HepG2 (cell line): ENCODE data around the gene SYCE3. TPM values are rescaled to one million over a fixed set of nuclear protein-coding genes. Genes with fewer than 3 reads are reported as not detected.

ENCODE experiments used
- AGO1 ChIP-seq: fragments of 200-400 bp; formaldehyde crosslinking; IDR thresholded peaks from 2 replicates; pipeline ENCODE4 v1.6.1; 2017; ENCODE audit warnings: mild to moderate bottlenecking, low read depth, low read length, moderate library complexity; ENCODE audit not compliant: poor library complexity, severe bottlenecking
- FOXK2 ChIP-seq: fragments of 450-650 bp; IDR thresholded peaks from 2 replicates; pipeline ENCODE4 v1.6.1; 2016
- HNF4G ChIP-seq, 2 experiments: sonication (generic) in 1 of 2; formaldehyde crosslinking in 1 of 2; IDR thresholded peaks; 2 replicates each; pipeline versions ENCODE4 v1.4.0 to v1.6.1; 2011 to 2020; ENCODE audit warnings: borderline replicate concordance in 2 of 2, low read depth in 2 of 2, mild to moderate bottlenecking in 2 of 2, low read length in 1 of 2, missing genetic modification reagents in 1 of 2, moderate library complexity in 1 of 2
- HNRNPL ChIP-seq: fragments of 200-400 bp; formaldehyde crosslinking; IDR thresholded peaks from 2 replicates; pipeline ENCODE4 v1.6.1; 2017; ENCODE audit warnings: mild to moderate bottlenecking, low read depth, low read length
- RFXAP ChIP-seq: sonication (generic); formaldehyde crosslinking; IDR thresholded peaks from 2 replicates; pipeline ENCODE4 v1.4.0; 2020; ENCODE audit warnings: missing genetic modification reagents, borderline replicate concordance
- SALL2 ChIP-seq: sonication (generic); formaldehyde crosslinking; IDR thresholded peaks from 2 replicates; pipeline ENCODE4 v1.8.1; 2023; ENCODE audit warnings: mild to moderate bottlenecking, missing genetic modification reagents, inconsistent platforms
- SIN3B ChIP-seq: fragments of 150-350 bp; IDR thresholded peaks from 2 replicates; pipeline ENCODE4 v1.6.1; 2014; ENCODE audit warnings: low read length
- SOX6 ChIP-seq, 2 experiments: fragments of 450-650 bp in 1 of 2; sonication (generic) in 1 of 2; formaldehyde crosslinking in 1 of 2; IDR thresholded peaks; 2 replicates each; pipeline versions ENCODE4 v1.4.0 to v1.6.1; 2017 to 2020; ENCODE audit warnings: antibody characterized with exemption in 1 of 2, mild to moderate bottlenecking in 1 of 2, missing genetic modification reagents in 1 of 2
- THAP11 ChIP-seq: IDR thresholded peaks from 2 replicates; pipeline ENCODE4 v1.6.1; 2016; ENCODE audit warnings: missing biosample characterization, missing genetic modification reagents
- ZKSCAN5 ChIP-seq: sonication (generic); formaldehyde crosslinking; IDR thresholded peaks from 2 replicates; pipeline ENCODE4 v1.5.1; 2020; ENCODE audit warnings: mild to moderate bottlenecking, missing genetic modification reagents
- ZNF10 ChIP-seq: sonication (generic); formaldehyde crosslinking; IDR thresholded peaks from 2 replicates; pipeline ENCODE4 v1.4.0; 2020; ENCODE audit warnings: mild to moderate bottlenecking, low read depth, missing genetic modification reagents, borderline replicate concordance
- ZNF225 ChIP-seq: sonication (generic); formaldehyde crosslinking; IDR thresholded peaks from 2 replicates; pipeline ENCODE4 v1.4.0; 2020; ENCODE audit warnings: mild to moderate bottlenecking, missing genetic modification reagents
- ZNF331 ChIP-seq: sonication (generic); formaldehyde crosslinking; IDR thresholded peaks from 2 replicates; pipeline ENCODE4 v1.4.0; 2020; ENCODE audit warnings: missing genetic modification reagents
- ZNF337 ChIP-seq: sonication (generic); formaldehyde crosslinking; IDR thresholded peaks from 2 replicates; pipeline ENCODE4 v1.5.1; 2020; ENCODE audit warnings: missing genetic modification reagents, low read depth, mild to moderate bottlenecking, borderline replicate concordance
- ZNF644 ChIP-seq: IDR thresholded peaks from 2 replicates; pipeline ENCODE4 v1.6.1; 2016; ENCODE audit warnings: low read depth
- ZNF660 ChIP-seq: sonication (generic); formaldehyde crosslinking; IDR thresholded peaks from 2 replicates; pipeline ENCODE4 v1.5.1; 2020; ENCODE audit warnings: mild to moderate bottlenecking, low read depth, missing genetic modification reagents, borderline replicate concordance
- ZNF768 ChIP-seq: sonication (generic); formaldehyde crosslinking; IDR thresholded peaks from 2 replicates; pipeline ENCODE4 v1.4.0; 2020; ENCODE audit warnings: missing genetic modification reagents
- ZNF841 ChIP-seq: sonication (generic); formaldehyde crosslinking; IDR thresholded peaks from 2 replicates; pipeline ENCODE4 v1.8.1; 2023; ENCODE audit warnings: missing genetic modification reagents, borderline replicate concordance
- ZNF878 ChIP-seq: sonication (generic); formaldehyde crosslinking; IDR thresholded peaks from 2 replicates; pipeline ENCODE4 v1.8.1; 2023; ENCODE audit warnings: mild to moderate bottlenecking, missing genetic modification reagents, moderate library complexity
- ZNF891 ChIP-seq: sonication (generic); formaldehyde crosslinking; IDR thresholded peaks from 2 replicates; pipeline ENCODE4 v1.5.0; 2020; ENCODE audit warnings: mild to moderate bottlenecking, missing genetic modification reagents
- ZSCAN30 ChIP-seq: sonication (generic); formaldehyde crosslinking; IDR thresholded peaks from 2 replicates; pipeline ENCODE4 v1.5.0; 2020; ENCODE audit warnings: mild to moderate bottlenecking, missing genetic modification reagents
- polyA plus RNA-seq, 8 experiments: library from polyadenylated mRNA; depleted of rRNA in 3 of 8; stranded (reverse) in 7 of 8; unstranded in 1 of 8; fragments of >200 nt; fragmentation: Illumina TruSeq in 4 of 8; extraction: Trizol in 4 of 8; gene quantifications; 2 replicates each; pipeline versions ENCODE4 v1.2.1 to v1.2.3, GENCODE V29; 2011 to 2016; ENCODE audit warnings: low read depth in 4 of 8, missing spikeins in 1 of 8, mixed read lengths in 1 of 8; ENCODE audit not compliant: insufficient read depth in 1 of 8
- total RNA-seq, 5 experiments: library from RNA; depleted of rRNA; stranded (reverse); fragments of >200 nt; fragmentation: Illumina TruSeq; extraction: Trizol; gene quantifications; 2 replicates each; pipeline ENCODE4 v1.2.3, GENCODE V29; 2016; ENCODE audit warnings: low read depth in 1 of 5
- TF ChIP-seq, protein P1 (sequence below): sonication (generic); formaldehyde crosslinking; IDR thresholded peaks from 2 replicates; pipeline ENCODE4 v1.4.0; 2020; ENCODE audit warnings: missing genetic modification reagents, borderline replicate concordance
- TF ChIP-seq, protein P2 (sequence below): sonication (generic); formaldehyde crosslinking; IDR thresholded peaks from 2 replicates; pipeline ENCODE4 v1.4.0; 2020; ENCODE audit warnings: mild to moderate bottlenecking, missing genetic modification reagents
- TF ChIP-seq, protein P3 (sequence below): IDR thresholded peaks from 2 replicates; pipeline ENCODE4 v1.6.1; 2012; ENCODE audit warnings: inconsistent platforms
- TF ChIP-seq, protein P4 (sequence below): sonication (generic); formaldehyde crosslinking; IDR thresholded peaks from 2 replicates; pipeline ENCODE4 v1.5.1; 2020; ENCODE audit warnings: missing genetic modification reagents, mild to moderate bottlenecking, borderline replicate concordance

The SYCE3 gene
- total and polyA plus RNA-seq, 2 of the 13 experiments (the other 11 are each of a cell fraction or from before 2014, with no cell fraction given), result not detected

DNA sequence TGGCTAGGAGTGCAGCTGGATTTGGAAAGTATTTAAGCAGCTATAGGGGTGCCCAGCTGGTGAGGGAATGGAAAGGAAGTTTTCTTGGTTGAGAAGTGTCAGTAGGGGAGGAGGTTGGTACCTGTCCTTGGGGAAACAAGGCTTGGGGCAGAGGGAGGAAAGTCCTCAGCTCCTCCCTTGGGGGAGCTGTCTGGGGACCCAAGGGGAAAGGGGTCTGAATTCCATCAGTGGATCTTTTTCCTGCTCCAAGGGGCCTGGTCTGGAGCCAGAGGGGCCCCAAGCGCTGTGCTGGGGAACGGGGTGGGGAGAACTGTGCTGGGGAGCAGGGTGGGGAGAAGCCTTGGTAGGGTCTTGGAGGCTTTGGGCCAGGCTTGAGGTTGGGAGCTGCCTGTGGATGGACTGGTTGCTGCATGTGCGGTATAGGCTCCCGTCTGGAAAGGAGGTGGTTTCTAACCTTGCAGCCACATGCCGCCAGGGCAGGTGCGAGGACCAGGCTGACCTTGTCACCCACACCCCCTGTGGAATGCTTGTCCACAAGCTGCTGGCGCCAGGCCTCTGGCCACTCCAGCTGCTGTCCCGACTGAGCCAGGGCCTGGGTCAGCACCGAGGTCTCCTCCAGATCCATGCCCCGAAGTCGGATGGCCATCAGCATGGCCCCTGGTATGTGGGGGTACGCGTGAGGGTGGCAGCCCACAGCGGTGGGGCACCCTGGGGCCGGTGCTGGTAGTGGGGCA, 33.9 kb downstream of the SYCE3 start (continued):
- TF ChIP-seq SOX6 (IDR thresholded peaks at IDR 0.05), result no peak
- no peak for TF ChIP-seq SOX6 (CRISPR knock-in tag; IDR thresholded peaks at IDR 0.05)
- TF ChIP-seq, protein P1, sequence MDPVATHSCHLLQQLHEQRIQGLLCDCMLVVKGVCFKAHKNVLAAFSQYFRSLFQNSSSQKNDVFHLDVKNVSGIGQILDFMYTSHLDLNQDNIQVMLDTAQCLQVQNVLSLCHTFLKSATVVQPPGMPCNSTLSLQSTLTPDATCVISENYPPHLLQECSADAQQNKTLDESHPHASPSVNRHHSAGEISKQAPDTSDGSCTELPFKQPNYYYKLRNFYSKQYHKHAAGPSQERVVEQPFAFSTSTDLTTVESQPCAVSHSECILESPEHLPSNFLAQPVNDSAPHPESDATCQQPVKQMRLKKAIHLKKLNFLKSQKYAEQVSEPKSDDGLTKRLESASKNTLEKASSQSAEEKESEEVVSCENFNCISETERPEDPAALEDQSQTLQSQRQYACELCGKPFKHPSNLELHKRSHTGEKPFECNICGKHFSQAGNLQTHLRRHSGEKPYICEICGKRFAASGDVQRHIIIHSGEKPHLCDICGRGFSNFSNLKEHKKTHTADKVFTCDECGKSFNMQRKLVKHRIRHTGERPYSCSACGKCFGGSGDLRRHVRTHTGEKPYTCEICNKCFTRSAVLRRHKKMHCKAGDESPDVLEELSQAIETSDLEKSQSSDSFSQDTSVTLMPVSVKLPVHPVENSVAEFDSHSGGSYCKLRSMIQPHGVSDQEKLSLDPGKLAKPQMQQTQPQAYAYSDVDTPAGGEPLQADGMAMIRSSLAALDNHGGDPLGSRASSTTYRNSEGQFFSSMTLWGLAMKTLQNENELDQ (CRISPR knock-in tag), result no peak
- TF ChIP-seq ZNF841 (CRISPR knock-in tag), result no peak
- TF ChIP-seq ZNF225 (CRISPR knock-in tag), result no peak
- no peak for TF ChIP-seq THAP11 (CRISPR knock-in tag)
- 0 out of 2 replicates have a peak, but pooled peaks have one; percentile 13 for TF ChIP-seq ZNF331 (CRISPR knock-in tag)
- 0 out of 2 replicates have a peak, but pooled peaks have one; percentile 9 for TF ChIP-seq SALL2
- TF ChIP-seq ZKSCAN5 (CRISPR knock-in tag), result no peak
- TF ChIP-seq ZNF10 (CRISPR knock-in tag), result no peak
- TF ChIP-seq ZNF878 (CRISPR knock-in tag), result 0 out of 2 replicates have a peak, but pooled peaks have one; percentile 64
- TF ChIP-seq, protein P2, sequence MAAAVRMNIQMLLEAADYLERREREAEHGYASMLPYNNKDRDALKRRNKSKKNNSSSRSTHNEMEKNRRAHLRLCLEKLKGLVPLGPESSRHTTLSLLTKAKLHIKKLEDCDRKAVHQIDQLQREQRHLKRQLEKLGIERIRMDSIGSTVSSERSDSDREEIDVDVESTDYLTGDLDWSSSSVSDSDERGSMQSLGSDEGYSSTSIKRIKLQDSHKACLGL (CRISPR knock-in tag), result no peak; the same call in 1 of the 2 replicates
- TF ChIP-seq HNRNPL, result peak; percentile 47; the same call in 1 of the 2 replicates
- TF ChIP-seq ZNF337 (CRISPR knock-in tag), result no peak
- TF ChIP-seq, protein P3, sequence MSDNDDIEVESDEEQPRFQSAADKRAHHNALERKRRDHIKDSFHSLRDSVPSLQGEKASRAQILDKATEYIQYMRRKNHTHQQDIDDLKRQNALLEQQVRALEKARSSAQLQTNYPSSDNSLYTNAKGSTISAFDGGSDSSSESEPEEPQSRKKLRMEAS, result peak; percentile 96
- no peak for TF ChIP-seq ZNF768 (CRISPR knock-in tag)
- TF ChIP-seq ZSCAN30 (CRISPR knock-in tag), result no peak
- no peak for TF ChIP-seq SIN3B
- peak; percentile 96 for TF ChIP-seq AGO1
- TF ChIP-seq ZNF891, result no peak
- no peak for TF ChIP-seq HNF4G (IDR thresholded peaks at IDR 0.05; ENCODE audit: borderline replicate concordance, low read depth, low read length)
- TF ChIP-seq HNF4G (CRISPR knock-in tag; IDR thresholded peaks at IDR 0.05; ENCODE audit: borderline replicate concordance, low read depth), result no peak
- TF ChIP-seq RFXAP (CRISPR knock-in tag), result peak; percentile 59; the same call in 1 of the 2 replicates
- no peak for TF ChIP-seq FOXK2
- TF ChIP-seq, protein P4, sequence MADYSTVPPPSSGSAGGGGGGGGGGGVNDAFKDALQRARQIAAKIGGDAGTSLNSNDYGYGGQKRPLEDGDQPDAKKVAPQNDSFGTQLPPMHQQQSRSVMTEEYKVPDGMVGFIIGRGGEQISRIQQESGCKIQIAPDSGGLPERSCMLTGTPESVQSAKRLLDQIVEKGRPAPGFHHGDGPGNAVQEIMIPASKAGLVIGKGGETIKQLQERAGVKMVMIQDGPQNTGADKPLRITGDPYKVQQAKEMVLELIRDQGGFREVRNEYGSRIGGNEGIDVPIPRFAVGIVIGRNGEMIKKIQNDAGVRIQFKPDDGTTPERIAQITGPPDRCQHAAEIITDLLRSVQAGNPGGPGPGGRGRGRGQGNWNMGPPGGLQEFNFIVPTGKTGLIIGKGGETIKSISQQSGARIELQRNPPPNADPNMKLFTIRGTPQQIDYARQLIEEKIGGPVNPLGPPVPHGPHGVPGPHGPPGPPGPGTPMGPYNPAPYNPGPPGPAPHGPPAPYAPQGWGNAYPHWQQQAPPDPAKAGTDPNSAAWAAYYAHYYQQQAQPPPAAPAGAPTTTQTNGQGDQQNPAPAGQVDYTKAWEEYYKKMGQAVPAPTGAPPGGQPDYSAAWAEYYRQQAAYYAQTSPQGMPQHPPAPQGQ (CRISPR knock-in tag), result 0 out of 2 replicates have a peak, but pooled peaks have one; percentile 11
- no peak for TF ChIP-seq ZNF644 (CRISPR knock-in tag)
- TF ChIP-seq ZNF660 (CRISPR knock-in tag), result no peak
